ENCODE measurements around the gene LITAFD. TPM values are rescaled to one million over a fixed set of nuclear protein-coding genes. Genes with fewer than 3 reads are reported as not detected.
"Not testable (repeated sequence)": the region's sequence is repeated elsewhere in the genome, so short reads cannot be mapped to it uniquely, and the experiment has no call there.

Gene LITAFD
- polyA plus RNA-seq, 1 experiment = not detected

DNA sequence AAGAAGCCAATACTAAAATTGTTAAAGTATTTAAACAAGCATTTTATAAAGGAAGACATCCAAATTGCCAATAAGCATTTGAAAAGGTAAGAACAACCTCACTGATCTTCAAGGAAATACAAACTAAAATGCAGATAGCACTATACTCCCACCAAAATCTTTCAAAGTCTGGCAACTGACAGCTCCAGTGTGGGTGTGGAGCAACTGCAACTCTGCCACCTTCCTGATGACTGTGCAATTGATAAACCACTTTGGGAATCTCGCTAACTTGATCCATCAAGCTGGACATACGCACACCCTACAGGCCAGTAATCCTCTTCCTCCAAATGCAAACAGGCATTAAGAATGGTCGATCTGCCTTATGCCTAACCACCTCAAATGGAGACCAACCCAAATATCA is 31.9 kb downstream of the LITAFD start:
- TF ChIP-seq, protein P1, sequence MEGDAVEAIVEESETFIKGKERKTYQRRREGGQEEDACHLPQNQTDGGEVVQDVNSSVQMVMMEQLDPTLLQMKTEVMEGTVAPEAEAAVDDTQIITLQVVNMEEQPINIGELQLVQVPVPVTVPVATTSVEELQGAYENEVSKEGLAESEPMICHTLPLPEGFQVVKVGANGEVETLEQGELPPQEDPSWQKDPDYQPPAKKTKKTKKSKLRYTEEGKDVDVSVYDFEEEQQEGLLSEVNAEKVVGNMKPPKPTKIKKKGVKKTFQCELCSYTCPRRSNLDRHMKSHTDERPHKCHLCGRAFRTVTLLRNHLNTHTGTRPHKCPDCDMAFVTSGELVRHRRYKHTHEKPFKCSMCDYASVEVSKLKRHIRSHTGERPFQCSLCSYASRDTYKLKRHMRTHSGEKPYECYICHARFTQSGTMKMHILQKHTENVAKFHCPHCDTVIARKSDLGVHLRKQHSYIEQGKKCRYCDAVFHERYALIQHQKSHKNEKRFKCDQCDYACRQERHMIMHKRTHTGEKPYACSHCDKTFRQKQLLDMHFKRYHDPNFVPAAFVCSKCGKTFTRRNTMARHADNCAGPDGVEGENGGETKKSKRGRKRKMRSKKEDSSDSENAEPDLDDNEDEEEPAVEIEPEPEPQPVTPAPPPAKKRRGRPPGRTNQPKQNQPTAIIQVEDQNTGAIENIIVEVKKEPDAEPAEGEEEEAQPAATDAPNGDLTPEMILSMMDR (IDR thresholded peaks at IDR 0.05; ENCODE audit: insufficient read depth, low read depth, low read length) = no peak
- CTCF ChIA-PET = interaction anchor here (0.9 to 2.0 kb wide), 3 partner anchors 13 to 94 kb away, joined by 3 to 6 read pairs (median 4); no protein-coding TSS in a partner anchor
- no peaks in the 10 kb centered on the region for H3K27me3 ChIP-seq (ENCODE audit: control insufficient read depth, insufficient read depth, low read length)
- no peak for DNase-seq (ENCODE audit: low read depth)
- POLR2A ChIA-PET = no interaction called here
- no peak overlapping the region for H3K4me3 ChIP-seq (ENCODE audit: low read depth, low read length)
- H3K36me3 ChIP-seq (ENCODE audit: control insufficient read depth, insufficient read depth, low read length) = peaks cover 23% of the 10 kb centered on the region

DNA sequence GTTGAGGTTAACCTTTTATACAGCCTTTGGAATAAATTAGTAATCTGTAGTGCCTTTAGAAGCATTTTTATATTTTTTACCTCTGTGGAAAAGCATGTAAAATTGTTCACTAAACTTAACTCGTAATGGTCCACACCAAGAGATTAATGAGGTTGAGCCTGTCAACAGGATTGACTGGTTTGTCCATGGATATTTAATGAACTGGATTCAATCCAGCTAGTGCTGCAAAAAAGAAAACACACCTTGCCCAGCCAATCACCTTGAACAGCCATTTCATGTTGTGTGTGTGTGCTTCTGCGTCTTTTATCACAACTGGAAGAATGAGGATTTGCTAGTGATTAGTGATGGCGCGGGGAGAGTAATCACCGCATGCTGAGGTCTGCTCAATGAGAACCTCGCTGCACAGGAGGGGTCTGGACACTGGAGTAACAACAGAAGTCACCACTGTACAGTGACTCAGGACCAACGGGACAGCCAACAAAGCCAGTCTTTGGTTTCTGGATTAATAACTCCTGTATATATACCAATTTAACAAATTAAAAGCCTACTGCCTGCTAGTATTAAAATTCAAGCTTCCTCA is 33.7 kb downstream of the LITAFD start:
- ChIA-PET POLR2A (interaction anchor here (0.6 kb wide), 1 partner anchor 78 kb away, joined by 14 read pairs; no protein-coding TSS in a partner anchor), CTCF (interaction anchor here (1.0 to 2.0 kb wide), 2 partner anchors 10 to 19 kb away, joined by 4 read pairs; no protein-coding TSS in a partner anchor)
- DNase-seq (ENCODE audit: low read depth) = no peak
- Histone ChIP-seq H3K4me3 (ENCODE audit: low read depth, low read length) (no peak overlapping the region), H3K27me3 (ENCODE audit: control insufficient read depth, insufficient read depth, low read length) (no peaks in the 10 kb centered on the region), H3K36me3 (ENCODE audit: control insufficient read depth, insufficient read depth, low read length) (peaks cover 19% of the 10 kb centered on the region)
- TF ChIP-seq, protein P1 (IDR thresholded peaks at IDR 0.05; ENCODE audit: insufficient read depth, low read depth, low read length) = no peak

DNA sequence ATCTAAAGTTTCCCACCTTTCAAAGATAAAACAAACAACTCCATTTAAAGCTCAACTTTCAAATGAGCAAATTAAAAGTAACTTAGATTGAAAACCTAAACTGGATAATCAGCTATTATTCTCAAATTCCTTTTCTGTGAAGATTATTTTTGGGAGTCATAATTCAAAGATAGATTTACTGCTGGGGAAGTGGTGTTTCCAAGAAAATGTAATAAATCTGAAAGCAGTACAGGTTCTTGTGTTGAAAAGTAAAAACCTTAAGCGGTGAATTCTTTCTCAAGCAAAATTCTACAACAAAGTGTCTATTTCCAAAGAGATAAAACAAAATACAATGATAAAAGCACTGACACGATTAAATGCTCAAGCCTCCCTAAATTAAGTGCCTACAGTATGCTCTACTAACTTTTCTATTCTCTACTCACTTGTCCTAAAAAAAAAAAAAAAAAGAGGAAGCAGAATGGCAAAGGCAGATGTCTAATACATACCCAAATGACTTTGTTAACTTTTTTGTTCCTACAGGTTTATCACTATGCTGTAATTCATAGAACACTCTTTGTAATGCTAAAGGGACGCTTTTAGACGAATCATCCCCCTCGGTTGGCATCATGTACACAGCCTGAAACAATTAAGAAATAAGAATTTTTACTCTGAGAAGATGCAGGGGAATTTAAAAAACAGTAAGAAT is 34.5 kb downstream of the LITAFD start:
- Histone ChIP-seq H3K4me3 (ENCODE audit: low read depth, low read length) (no peak overlapping the region), H3K36me3 (ENCODE audit: control insufficient read depth, insufficient read depth, low read length) (peaks cover 15% of the 10 kb centered on the region), H3K27me3 (ENCODE audit: control insufficient read depth, insufficient read depth, low read length) (no peaks in the 10 kb centered on the region)
- TF ChIP-seq, protein P1 (IDR thresholded peaks at IDR 0.05; ENCODE audit: insufficient read depth, low read depth, low read length) = no peak
- POLR2A ChIA-PET = interaction anchor here (0.6 kb wide), 1 partner anchor 77 kb away, joined by 14 read pairs; no protein-coding TSS in a partner anchor
- no peak for DNase-seq (ENCODE audit: low read depth)
- CTCF ChIA-PET = interaction anchor here (1.0 kb wide), 1 partner anchor 11 kb away, joined by 4 read pairs; no protein-coding TSS in a partner anchor

DNA sequence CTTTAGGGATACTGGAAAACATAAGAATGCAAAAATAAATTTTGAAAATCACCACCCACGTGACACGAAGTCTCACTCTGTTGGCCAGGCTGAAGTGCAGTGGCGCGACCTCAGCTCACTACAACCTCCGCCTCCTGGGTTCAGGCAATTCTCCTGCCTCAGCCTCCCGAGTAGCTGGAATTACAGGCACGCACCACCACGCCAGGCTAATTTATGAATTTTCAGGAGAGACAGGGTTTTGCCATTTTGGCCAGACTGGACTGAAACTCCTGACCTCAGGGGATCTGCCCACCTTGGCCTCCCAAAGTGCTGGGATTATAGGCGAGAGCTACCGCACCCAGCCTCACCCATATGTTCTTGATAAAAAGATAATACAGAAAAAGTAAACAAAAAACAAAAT is 35.2 kb downstream of the LITAFD start:
- peaks cover 16% of the 10 kb centered on the region for H3K36me3 ChIP-seq (ENCODE audit: control insufficient read depth, insufficient read depth, low read length)
- POLR2A ChIA-PET; H3K4me3 ChIP-seq (ENCODE audit: low read depth, low read length); CTCF ChIA-PET; DNase-seq (ENCODE audit: low read depth); H3K27me3 ChIP-seq (ENCODE audit: control insufficient read depth, insufficient read depth, low read length): not testable (repeated sequence)

DNA sequence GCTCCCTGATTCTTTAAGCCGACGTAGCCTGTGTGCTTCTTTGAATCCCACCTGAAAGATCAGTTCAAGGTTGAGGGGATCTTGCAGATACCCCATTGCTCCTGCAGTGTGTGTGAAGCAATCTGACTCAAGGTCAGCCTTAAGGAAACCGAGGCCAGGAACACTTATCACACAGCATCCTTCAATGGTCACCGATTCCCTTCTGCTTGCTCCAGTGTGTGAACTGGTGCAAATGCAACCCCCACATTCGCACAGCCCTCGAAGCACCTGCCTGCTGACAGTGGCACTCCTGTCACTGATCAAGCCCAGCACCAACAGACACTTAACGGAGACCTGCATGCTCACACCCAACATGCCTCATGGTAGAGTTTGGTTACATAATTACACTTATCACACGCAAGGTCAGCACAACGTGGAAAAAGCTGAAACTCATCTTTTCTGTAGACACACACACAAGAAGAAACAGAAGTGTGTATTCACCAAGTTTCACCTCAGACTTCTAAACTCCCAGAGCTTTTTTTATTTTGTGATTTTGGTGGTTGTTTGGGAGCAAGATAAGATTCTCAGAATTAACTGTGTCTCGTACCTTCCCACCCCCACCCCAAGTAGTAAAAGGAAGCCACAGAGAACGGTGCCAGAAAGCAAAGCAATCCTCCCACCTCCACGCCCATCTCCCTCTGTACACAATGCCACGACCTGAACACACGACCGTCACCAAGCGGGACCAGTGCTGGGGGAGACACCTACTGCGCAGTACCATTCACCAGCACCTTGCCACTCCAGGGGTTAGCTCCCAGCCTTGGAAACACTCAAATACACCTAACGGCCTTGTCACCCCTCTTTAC is 37.2 kb downstream of the LITAFD start:
- CTCF ChIA-PET = no interaction called here
- Histone ChIP-seq H3K4me3 (ENCODE audit: low read depth, low read length) (no peak overlapping the region), H3K36me3 (ENCODE audit: control insufficient read depth, insufficient read depth, low read length) (peaks cover 16% of the 10 kb centered on the region), H3K27me3 (ENCODE audit: control insufficient read depth, insufficient read depth, low read length) (no peaks in the 10 kb centered on the region)
- no peak for DNase-seq (ENCODE audit: low read depth)
- TF ChIP-seq, protein P1 (IDR thresholded peaks at IDR 0.05; ENCODE audit: insufficient read depth, low read depth, low read length) = no peak
- POLR2A ChIA-PET = interaction anchor here (0.5 kb wide), 1 partner anchor 25 kb away, joined by 3 read pairs; no protein-coding TSS in a partner anchor
